Placental epithelial cell (primary cell): ENCODE data around the gene POM121. TPM values are rescaled to one million over a fixed set of nuclear protein-coding genes. Genes with fewer than 3 reads are reported as not detected.

Experiments used
- small RNA-seq: library from RNA; depleted of rRNA; stranded (forward); fragments of <200 nt; gene quantifications from one replicate; pipeline ENCODE3, GENCODE V24; 2012
- total RNA-seq: library from RNA; depleted of rRNA; stranded (reverse); fragments of >200 nt; gene quantifications from 2 replicates; pipeline ENCODE4 v1.2.3, GENCODE V29; 2012

POM121 gene
- 6.7 and 7.8 TPM in 2 replicates for total RNA-seq

GRCh38 chr7:72924733-72925545, at the start of gene POM121:
TSS of gene POM121 (plus strand) at chr7:72925095. CDS start at chr7:72925122, 27 bp downstream.

GRCh38 chr7:72968980-72969516, 44.2 kb downstream of the POM121 start, which contains the start of gene TRIM74:
TSS of gene TRIM74 (minus strand) at chr7:72969466. CDS start at chr7:72966157, 3,309 bp downstream.

Small RNA genes within 50 kb of the gene (small RNA-seq; reads per million reads assigned to genes)
- not detected for gene RF00019

Other genes with a start within 250 kb of the POM121 start
- 0.54 and 1.6 TPM in 2 replicates for gene TYW1B, start 96.9 kb upstream of the POM121 start, total RNA-seq
- not detected in 2 replicates for gene TRIM74, start 44.4 kb downstream of the POM121 start, total RNA-seq
- gene SPDYE8, start 104.7 kb downstream of the POM121 start, total RNA-seq, result 0.43 TPM in 1 of 2 replicates, not detected in the other
- gene SPDYE11, start 132.8 kb downstream of the POM121 start, total RNA-seq, result not detected in 2 replicates
- not detected in 2 replicates for gene SPDYE9, start 160.9 kb downstream of the POM121 start, total RNA-seq